GM12891 (cell line): ENCODE measurements around the gene CFTR.

Experiments used
- POLR2A ChIP-seq: IDR thresholded peaks from 2 replicates; pipeline ENCODE4 v1.6.1; 2011; ENCODE audit warnings: low read depth, low read length, control low read depth
- SPI1 ChIP-seq: IDR thresholded peaks from 2 replicates; pipeline ENCODE4 v1.6.1; 2011; ENCODE audit warnings: low read depth, low read length, control low read depth
- TAF1 ChIP-seq: IDR thresholded peaks from 2 replicates; pipeline ENCODE4 v1.6.1; 2011; ENCODE audit warnings: low read depth, low read length, control low read depth

DNA sequence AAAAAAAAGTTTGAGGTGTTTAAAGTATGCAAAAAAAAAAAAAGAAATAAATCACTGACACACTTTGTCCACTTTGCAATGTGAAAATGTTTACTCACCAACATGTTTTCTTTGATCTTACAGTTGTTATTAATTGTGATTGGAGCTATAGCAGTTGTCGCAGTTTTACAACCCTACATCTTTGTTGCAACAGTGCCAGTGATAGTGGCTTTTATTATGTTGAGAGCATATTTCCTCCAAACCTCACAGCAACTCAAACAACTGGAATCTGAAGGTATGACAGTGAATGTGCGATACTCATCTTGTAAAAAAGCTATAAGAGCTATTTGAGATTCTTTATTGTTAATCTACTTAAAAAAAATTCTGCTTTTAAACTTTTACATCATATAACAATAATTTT is 130.6 kb downstream of the CFTR start:
- TF ChIP-seq POLR2A (no peak), SPI1 (no peak), TAF1 (no peak)
